ENCODE data around the gene PNMA1.
A peak's percentile ranks its signal among the peaks of the same experiment; 100 is the strongest.

PNMA1 gene

GRCh38 chr14:73721101-73721821, 7.1 kb upstream of the PNMA1 start:
- no peak for TF ChIP-seq GATA2 (IDR thresholded peaks at IDR 0.05; ENCODE audit: low read depth, low read length)
- TF ChIP-seq GATA3 (IDR thresholded peaks at IDR 0.05; ENCODE audit: low read depth, low read length) = no peak

- TF ChIP-seq GATA2 (IDR thresholded peaks at IDR 0.05; ENCODE audit: low read depth, low read length) = no peak
- no peak for TF ChIP-seq GATA3 (IDR thresholded peaks at IDR 0.05; ENCODE audit: low read depth, low read length)
Measured at GRCh38 chr14:73720636-73721035, 6.5 kb upstream of the PNMA1 start.

GRCh38 chr14:73719791-73720190, 5.6 kb upstream of the PNMA1 start:
- TF ChIP-seq GATA3 (IDR thresholded peaks at IDR 0.05; ENCODE audit: low read depth, low read length) (no peak), GATA2 (IDR thresholded peaks at IDR 0.05; ENCODE audit: low read depth, low read length) (no peak)

- TF ChIP-seq GATA2 (IDR thresholded peaks at IDR 0.05; ENCODE audit: low read depth, low read length) (no peak), GATA3 (IDR thresholded peaks at IDR 0.05; ENCODE audit: low read depth, low read length) (no peak)
Measured at GRCh38 chr14:73719361-73719760, 5.2 kb upstream of the PNMA1 start.

- TF ChIP-seq GATA3 (IDR thresholded peaks at IDR 0.05; ENCODE audit: low read depth, low read length) (no peak), GATA2 (IDR thresholded peaks at IDR 0.05; ENCODE audit: low read depth, low read length) (no peak)
Measured at GRCh38 chr14:73718418-73719251, 4.5 kb upstream of the PNMA1 start.

GRCh38 chr14:73717711-73718417, 3.7 kb upstream of the PNMA1 start:
- TF ChIP-seq GATA2 (IDR thresholded peaks at IDR 0.05; ENCODE audit: low read depth, low read length) = no peak
- TF ChIP-seq GATA3 (IDR thresholded peaks at IDR 0.05; ENCODE audit: low read depth, low read length) = no peak

- TF ChIP-seq GATA3 (IDR thresholded peaks at IDR 0.05; ENCODE audit: low read depth, low read length) (no peak), GATA2 (IDR thresholded peaks at IDR 0.05; ENCODE audit: low read depth, low read length) (peak; percentile 40; the same call in 1 of the 2 replicates)
Measured at GRCh38 chr14:73717266-73717665, 3.1 kb upstream of the PNMA1 start.

- TF ChIP-seq GATA3 (IDR thresholded peaks at IDR 0.05; ENCODE audit: low read depth, low read length) = no peak
- TF ChIP-seq GATA2 (IDR thresholded peaks at IDR 0.05; ENCODE audit: low read depth, low read length) = no peak
Measured at GRCh38 chr14:73715707-73716106, 1.5 kb upstream of the PNMA1 start.

GRCh38 chr14:73714656-73715081, 485 bp upstream of the PNMA1 start:
- no peak for TF ChIP-seq GATA2 (IDR thresholded peaks at IDR 0.05; ENCODE audit: low read depth, low read length)
- no peak for TF ChIP-seq GATA3 (IDR thresholded peaks at IDR 0.05; ENCODE audit: low read depth, low read length)

- no peak for TF ChIP-seq GATA3 (IDR thresholded peaks at IDR 0.05; ENCODE audit: low read depth, low read length)
- no peak for TF ChIP-seq GATA2 (IDR thresholded peaks at IDR 0.05; ENCODE audit: low read depth, low read length)
Measured at GRCh38 chr14:73713206-73713802, 880 bp downstream of the PNMA1 start.

- TF ChIP-seq GATA3 (IDR thresholded peaks at IDR 0.05; ENCODE audit: low read depth, low read length) (no peak), GATA2 (IDR thresholded peaks at IDR 0.05; ENCODE audit: low read depth, low read length) (no peak; the same call in 1 of the 2 replicates)
Measured at GRCh38 chr14:73712540-73713180, 1.5 kb downstream of the PNMA1 start.

GRCh38 chr14:73712071-73712506, 2.1 kb downstream of the PNMA1 start:
- TF ChIP-seq GATA3 (IDR thresholded peaks at IDR 0.05; ENCODE audit: low read depth, low read length) = no peak
- no peak for TF ChIP-seq GATA2 (IDR thresholded peaks at IDR 0.05; ENCODE audit: low read depth, low read length)

GRCh38 chr14:73710737-73711136, 3.4 kb downstream of the PNMA1 start:
- TF ChIP-seq GATA2 (IDR thresholded peaks at IDR 0.05; ENCODE audit: low read depth, low read length) (no peak), GATA3 (IDR thresholded peaks at IDR 0.05; ENCODE audit: low read depth, low read length) (no peak)
